GM21367 (cell line): Measurements from ENCODE around the gene PHF5A.
"Not testable (repeated sequence)": the region's sequence is repeated elsewhere in the genome, so short reads cannot be mapped to it uniquely, and the experiment has no call there.

Experiments
- ATAC-seq: cut with Tn5 transposase; IDR thresholded peaks from one replicate; pipeline ENCODE4 v1.9.1; 2021; ENCODE audit not compliant: unreplicated experiment

PHF5A gene

DNA sequence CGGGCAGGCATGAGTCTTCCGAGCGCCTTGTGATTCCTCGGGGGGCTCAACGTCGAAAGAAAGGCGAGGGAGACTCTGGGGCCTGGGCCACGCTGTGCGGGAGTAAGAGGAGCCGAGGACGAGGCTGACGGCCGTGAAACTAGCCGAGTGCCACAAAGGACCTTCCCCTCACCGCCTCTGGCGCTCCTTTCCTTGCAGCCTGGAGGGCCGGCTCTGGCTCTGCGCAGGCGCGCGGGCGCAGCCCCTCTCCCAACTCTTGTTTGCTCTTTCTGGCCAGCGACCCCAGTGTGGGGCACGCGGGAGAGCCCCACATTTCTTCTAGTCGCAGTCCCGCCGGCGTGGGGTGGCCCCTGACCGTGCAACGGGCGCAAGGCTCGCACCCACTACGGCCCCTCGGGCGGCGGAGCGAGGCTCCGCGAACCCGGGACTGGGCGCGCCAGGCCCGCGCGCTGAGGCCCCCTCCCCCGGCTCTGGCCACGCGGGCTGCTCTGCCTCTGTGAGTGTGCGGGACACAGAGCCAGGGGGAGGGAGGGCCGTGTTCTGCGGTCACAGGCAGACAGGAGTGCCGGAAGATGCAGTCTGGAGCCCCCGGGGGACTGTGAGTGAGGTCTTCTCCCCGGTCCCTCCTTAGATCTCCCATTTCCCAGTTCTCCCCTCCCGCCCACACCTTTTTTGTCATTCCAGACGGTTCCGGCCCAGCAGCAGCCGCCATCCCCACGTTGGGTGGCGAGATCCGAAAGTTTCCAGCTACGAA lies 20.9 kb downstream of the PHF5A start:
- no peak for ATAC-seq

DNA sequence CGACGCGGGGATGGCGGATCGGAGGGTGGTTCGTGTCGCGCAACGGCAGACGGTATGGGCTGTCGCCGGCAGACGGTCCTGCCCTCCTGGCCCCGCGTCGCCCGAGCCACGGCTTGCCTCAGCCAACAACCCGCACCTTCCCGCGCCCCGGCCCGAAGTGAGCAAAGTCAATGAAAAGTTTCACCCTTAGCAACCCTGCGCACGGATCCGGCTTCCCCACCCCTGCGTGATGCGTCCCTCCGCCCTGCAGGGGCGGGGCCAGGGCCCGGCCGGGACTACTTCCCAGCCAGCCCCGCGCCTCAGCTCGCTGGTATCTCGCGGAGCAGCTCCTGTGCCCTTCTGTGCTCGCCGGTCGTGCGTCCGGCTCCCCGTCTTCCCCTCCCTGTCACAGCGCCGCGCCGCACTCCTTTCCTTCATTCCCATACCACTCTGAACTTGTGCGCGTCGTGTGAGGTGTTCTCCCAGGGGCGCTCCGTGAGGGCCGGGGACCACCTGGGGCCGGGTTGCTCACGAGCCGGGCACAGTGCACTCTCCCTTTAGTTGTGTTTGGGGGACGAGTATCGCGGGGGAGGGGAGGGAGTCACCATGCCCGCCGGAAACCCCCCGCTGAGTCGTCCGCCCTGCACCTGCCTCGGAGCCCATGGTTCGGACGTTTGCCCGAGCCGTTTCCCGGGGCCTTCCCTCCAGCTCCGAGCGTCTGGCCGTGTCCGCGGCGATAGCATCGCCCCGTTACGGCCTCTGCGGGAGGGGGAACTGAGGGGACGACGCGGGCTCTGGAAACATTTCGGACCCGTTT lies 21.7 kb downstream of the PHF5A start, which contains the start of gene TOB2:
TSS of gene TOB2 (minus strand) at position 163 of the 796 bp plus-strand sequence. CDS start 9,456 bp downstream, outside the sequence.
- peak; percentile 27 for ATAC-seq

DNA sequence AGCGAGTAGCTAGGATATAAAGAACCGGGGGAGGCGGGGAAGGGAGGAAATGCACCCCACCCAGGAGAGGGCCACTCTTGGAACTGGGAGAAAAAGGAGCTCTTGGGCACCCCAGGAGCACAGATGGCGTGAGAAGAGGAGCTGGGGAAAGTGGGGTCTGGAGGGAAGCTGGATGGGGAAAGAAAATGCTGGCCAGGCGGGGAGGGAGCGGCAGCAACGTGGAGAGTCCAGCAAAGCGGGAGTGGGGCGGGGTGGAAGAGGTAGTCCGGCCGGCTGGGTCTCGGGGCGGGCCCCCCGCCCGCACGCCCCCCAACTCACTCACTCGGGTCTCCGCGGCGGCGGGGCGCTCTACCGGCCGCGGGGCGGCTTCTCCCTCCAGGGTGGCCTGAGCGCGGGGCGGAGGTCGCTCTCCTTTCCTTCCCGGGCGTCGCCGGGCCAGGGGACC lies 22.4 kb downstream of the PHF5A start:
- ATAC-seq, result no peak

DNA sequence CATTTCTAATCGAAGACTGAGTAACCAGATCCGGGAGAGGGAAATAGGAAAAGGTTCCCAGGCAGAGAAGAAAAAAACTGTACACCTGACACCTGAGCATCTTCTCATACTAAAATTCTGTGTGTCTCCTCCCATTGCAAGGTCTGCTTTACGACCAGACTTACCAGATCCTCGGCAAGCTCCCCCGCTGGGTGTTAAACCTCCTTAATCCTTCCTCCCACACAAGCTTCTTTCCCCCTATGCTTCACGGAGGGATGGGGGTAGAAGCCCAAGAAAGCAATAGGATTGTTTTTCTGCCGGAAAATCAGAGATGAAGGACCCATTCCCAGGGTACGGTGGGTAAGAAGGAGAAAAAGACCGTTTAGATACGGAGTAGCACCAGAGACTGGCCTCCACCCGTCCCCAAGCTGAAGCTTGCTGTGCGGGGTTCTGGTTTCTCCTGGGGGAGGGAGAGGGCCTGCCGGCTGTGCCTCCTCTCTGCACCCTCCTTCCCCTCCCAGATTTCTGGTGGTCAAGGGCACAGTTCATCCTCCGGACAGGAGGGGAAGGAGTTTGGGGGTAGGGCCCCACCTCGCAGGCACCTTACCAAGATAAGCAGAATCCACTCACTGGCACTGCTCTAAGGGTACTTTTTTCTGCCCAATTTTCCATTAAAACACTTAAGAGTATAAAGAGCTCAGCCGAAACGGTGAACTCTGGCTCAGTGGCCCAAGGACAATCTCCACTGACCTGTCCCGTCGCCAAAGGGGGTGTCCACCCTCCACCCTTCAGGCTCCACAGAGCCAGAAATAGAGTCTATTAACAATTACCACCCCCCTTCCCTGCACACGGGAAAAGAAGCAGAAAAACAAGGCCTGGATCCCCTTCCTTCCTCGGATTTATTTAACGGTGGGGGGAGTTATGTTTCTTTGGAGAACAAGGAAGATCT lies 23.1 kb downstream of the PHF5A start:
- no peak for ATAC-seq

DNA sequence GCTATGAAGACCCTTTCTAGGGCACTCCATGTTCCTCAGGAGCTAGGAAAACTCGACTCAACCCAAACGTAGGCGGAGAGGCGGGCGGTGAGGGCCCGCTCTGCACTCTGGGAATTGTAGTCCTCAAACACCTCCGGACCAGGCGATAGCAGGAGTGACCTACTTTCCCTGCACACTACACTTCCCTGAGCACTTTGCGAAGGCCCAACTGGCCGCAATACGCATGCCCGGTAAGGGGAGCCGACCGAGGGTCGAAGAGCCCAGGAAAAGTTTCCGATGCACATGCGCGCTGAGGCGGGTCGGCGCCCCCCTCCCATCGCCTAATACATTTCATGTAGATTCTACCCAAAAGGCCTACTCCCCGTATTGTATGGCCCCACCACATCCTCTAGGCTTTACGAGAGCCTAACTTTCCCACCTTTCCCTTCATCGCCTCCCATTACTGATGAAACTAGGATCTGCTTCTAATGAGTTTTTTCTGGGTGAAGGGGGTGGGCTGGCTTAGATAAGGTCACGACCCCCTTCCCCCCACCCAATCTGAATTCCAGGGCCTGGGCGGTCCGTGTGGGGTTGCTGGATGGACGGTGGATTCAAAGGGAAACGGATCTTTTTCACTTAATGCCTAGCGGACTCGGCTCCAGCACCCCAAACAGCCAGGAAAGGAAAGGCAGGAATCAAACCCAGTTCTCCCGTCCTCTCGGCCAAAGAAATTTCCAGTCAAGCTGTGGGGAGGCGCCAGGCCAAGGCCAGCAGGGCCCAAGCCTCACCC lies 23.9 kb downstream of the PHF5A start:
- ATAC-seq, result peak; percentile 40

DNA sequence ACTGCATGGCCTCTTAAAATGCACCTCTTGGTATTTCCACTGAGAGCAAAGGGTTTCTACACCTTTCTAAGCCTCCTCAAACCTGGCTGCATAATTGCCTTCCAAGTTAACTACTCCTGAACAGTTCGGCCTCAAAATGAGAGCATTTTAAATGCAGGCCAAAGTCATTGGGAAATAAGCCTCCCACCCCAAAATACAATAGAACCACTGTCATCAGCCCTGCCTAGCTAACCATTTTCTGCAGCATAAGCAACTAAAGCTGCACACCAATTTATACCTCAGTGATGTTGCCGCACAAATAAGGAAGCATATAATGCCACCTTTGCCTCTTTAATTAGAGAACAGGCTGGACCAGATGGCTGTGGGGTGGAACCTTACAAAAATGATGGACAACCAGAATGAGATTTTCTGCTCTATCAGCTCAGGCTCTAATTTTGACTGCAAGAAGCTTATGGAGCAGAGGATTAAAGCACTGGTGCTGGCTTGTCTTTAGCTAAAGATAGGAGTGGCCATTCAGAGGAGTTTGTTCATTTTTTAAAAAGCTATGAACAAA lies 26.2 kb downstream of the PHF5A start:
- no peak for ATAC-seq

DNA sequence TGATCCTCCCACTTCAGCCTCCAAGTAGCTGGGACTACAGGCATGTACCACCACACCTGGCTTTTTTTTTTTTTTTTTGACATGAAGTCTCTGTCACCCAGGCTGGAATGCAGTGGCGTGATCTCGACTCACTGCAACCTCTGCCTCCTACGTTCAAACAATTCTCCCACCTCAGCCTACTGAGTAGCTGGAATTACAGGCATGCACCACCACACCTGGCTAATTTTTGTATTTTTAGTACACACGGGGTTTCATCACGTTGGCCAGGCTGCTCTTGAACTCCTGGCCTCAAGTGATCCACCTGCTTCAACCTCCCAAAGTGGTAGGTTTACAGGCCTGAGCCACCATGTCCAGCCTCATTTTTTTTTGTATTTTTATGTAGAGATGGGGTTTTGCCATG lies 28.0 kb downstream of the PHF5A start:
- not testable (repeated sequence) for ATAC-seq

DNA sequence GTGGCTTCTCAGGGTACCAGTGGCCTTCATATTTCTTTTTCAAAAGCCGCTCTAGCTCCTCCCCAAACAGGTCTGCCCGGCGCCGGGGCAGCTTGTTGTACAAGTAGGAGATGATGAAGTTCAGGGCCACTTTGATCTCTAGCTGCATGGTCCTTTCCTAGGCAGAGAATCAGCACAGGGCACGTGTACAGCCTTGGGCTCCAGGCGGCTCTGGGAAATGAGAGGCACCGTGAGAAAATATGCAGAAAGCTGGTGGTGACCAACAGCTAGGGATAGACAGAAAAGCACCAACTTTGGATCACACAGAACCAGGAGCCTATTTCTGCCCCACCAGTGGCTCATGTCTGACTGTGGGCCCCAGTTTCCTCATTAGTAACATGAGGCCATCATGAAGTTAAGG lies 31.3 kb downstream of the PHF5A start:
- no peak for ATAC-seq

DNA sequence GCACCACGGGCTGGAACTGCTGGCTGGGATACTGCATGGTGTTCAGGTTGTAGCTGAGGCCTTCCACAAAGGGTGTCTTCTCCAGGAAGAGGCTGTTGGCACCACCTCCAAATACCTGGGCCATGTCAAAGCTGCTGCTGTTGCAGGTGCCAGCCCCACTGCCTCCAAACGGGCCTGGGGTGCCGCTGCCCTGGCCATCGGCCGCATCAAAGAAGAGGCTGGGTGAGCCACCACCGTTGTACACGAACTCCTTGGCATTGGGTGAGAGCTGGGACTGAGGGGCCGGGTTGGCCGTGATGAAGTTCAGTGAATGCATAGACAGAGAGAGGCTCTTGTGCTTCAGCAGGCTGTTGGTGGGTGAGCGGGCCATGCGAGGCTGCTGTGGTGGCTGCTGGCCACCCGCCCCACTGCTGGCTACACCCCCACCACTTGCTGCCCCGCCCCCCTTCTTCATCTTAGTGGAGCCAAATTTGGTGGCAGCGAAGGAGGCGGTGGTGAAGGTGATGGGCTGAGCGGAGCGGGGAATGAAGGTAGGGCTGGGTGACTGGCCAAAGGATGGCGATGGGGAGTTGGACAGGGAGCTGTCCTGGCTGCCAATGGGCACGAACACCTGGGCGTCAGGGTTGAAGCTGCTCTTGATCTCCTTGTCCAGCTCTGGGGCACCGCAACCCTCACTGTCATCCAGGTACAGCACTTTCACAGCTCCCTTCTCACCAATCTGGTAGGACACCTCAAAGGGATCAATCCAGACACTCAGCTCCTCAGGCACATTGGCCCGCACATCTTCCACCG lies 32.0 kb downstream of the PHF5A start:
- ATAC-seq, result no peak

DNA sequence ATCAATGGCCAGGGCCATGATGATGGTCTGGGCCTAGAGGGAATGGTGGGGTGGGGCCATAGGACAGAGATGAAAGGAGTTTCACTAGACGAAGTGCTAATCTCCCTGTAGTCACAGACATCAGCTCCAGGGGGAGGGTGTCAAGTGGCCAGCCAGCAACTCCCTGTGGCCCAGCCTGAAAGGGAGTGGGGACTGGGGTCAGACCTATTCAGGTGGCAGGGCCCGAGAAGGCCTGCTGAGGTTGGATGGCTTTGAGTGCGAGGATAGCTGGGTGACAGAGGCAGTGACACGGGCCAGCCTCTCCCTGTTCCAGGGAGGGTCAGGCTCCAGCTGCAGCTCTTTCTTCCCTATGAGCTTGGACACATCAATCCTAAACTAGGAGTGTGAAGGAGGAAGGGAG lies 32.9 kb downstream of the PHF5A start:
- ATAC-seq, result no peak

DNA sequence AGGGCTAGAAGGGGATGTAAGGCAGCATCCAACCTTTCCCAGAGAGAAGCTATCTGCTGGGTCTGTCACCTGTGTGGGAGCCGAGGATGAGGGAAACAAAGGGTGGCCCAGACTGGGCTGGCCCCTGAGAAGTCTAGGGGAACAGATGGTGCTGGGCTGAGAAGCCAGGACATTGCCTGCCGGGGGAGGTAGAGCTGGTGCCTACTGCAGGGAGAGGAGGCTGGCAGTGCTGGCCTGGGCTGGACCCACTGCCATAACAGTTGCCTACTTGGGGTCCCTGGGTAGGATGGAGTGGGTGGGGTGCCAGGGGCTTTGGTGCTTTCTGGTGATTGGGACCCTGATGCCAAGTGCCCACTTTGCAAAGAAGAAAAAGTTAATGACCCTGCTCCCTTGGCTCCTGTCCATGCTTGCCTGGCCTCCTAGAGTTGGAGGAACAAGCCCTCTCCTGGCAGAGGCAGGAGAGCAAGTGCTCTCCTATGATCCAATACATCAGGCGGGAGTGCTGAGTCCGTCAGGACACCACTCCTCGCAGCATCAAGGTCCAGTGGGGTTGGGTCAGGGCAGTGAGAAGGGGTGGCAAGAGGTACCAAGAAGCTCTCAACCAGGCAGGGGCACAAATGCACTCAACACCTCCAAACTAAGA lies 34.0 kb downstream of the PHF5A start:
- ATAC-seq, result not testable (repeated sequence)

DNA sequence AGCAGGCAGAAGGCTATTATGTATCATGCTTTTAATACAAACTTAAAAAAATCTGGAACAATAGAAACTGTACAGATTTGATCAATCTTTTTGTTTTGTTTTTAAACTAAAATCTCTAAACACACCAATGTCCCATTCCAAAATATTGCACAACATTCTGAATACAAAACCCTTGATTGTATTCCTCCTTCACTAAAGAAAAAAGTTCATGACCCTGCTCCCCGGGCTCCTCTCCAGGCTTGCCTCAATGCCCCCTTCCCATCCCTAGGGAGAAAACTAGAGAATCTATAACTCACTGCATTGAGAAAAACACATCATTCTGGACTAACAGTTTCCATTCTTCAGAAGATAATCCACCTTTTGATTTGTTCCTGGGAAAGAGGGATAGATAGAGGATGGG lies 35.0 kb downstream of the PHF5A start:
- ATAC-seq, result not testable (repeated sequence)

DNA sequence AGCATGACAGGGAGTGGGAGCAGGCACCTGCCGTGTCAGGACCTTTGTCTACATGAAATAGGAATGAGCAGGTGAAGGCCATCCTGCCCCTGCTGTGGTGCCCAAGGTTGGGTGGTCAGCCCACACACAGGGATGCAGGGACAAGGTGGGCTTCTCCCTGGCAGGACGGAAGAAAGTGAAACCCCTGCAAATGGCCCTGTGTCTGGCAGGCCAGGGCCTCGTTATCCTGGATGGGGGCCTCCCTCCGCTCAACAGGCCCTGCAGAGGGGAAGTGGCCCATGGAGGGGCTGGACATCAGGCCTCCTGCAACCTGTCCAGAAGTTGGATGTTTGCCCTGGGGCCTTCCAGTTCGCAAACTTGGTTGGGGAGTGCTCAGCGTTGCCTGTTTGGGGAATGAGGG lies 36.8 kb downstream of the PHF5A start:
- ATAC-seq, result no peak

DNA sequence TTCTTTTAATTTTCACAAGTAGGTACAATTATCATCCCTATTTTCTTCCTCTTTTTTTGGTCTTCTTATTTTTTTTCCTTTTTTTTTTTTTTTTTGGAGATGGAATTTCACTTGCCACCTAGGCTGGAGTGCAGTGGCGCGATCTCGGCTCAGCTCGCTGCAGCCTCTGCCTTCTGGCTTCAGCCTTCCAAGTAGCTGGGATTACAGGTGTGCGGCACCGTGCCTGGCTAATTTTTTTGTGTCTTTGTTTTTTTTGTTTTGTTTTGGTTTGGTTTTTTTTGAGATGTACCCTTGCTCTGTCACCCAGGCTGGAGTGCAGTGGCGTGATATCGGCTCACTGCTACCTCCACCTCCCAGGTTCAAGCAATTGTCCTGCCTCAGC lies 38.5 kb downstream of the PHF5A start:
- no peak for ATAC-seq

DNA sequence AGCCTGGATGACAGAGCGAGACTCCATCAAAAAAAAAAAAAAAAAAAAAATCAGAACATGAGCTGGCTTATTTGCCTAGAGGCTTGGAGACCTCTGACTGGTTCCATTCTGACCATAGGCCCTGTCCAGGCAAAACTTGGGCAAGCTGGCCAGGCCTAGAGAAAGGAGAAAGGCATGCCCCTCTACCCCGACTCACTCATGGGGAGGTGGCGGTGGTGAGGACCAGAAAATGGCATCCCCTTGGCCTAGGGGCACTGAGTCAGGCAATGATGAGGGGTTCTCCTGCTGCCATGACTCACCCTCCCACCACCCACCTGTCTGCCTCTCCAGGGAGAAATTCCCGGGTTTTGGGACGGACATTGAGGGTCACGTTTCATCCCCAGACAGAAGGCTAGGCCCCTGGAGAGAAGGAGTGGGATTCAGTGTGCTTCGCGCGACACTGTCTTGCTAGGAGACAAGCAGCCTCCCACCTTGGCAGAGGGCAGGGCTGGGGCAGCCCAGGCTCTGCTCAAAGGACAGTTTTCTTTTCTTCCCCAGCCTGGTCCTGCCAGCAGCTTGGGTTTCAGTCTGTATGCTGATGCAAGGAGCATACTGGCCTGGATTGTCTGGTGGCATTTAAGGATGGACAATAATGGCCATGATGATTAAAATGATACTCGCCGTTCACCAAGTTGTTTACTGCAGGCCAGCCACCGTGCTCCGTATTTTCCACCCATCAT lies 39.1 kb downstream of the PHF5A start:
- no peak for ATAC-seq

DNA sequence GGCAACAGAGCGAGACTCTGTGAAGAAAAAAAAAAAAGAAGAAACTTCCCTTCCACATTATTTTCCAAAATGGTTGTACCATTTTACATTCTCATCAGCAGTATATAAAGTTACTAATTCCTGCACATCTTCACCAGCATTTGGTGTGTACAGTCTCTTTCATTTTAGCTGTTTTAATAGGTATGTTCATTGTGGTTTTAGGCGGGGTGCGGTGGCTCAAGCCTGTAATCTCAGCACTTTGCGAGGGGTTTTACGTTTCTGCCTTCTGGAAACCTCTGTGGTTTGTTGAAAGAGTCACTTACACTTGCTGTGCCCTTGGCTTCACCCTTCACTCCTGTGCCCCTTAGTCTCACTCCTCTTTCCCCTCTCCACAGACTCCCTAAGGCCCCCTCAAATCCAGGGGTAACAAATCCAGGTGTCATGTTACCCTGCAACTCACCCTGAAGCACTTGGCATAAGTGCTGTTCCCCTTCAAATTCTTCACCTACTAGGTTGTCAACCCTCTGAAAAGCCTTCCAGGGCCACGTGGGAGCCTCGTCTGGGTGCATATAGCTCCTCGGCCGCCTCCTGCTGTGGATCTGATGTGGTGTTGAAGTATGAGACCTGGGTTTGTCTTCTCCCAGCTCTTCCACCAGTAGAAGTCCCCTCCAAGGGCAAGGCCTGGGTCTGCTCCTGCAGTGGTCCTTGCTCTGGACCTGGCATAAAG lies 42.7 kb downstream of the PHF5A start:
- no peak for ATAC-seq

DNA sequence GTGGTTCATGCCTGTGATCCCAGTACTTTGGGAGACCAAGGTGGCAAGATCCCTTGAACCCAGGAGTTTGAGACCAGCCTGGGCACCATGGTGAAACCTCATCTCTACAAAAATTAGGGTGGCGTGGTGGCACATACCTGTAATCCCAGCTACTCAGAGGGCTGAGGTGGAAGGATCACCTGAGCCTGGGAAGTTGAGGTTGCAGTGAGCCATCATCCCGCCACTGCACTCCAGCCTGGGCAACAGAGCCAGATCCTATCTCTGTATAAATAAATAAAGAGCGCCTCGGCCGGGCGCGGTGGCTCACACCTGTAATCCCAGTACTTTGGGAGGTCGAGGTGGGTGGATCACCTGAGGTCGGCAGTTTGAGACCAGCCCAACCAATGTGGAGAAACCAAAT lies 49.8 kb downstream of the PHF5A start:
- ATAC-seq, result no peak
